ENCODE measurements around the gene EML6.
"Not testable (repeated sequence)": the region's sequence is repeated elsewhere in the genome, so short reads cannot be mapped to it uniquely, and the experiment has no call there.

EML6 gene

DNA sequence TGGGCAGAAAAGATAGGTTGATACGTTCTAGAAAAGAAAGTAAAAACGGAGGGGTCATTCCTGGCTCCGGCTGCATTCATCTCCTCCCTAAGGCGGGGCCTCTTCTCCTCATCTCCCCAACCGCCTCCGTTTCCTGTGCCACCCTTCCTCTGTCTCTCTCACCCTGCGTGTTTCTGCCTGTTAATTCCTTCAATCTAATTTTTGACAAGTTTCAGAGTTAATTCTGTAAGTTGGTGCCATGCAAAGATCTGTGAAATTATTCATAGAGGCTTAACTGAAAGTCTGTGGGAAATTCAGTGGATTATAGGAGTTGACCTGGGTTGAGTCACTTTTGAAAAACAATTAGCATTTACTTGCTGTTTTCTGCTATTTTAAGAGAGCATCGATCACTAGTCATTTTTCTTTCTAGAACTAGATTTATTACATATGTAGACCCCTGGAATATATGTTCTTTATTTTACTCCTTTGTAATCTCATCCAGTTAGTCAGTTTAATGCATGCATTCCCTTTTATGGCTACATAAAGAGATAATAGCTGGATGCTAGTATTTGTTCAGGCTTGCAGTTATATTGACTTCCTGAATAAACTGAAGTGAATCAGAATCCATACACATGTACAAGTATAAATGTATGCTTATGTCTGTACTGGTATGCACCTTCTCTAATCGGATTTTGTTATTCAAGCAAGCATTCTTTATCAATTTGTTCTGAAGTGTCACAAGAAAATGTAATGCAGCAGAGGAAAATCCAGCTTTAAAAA, 91.1 kb downstream of the EML6 start:
- H3K9me3 Mint-ChIP-seq, result no peaks in the 10 kb centered on the region
- H3K36me3 Mint-ChIP-seq (ENCODE audit: low read depth), result no peaks in the 10 kb centered on the region
- H3K27me3 Mint-ChIP-seq (ENCODE audit: low read depth), result peaks cover 30% of the 10 kb centered on the region
- no peak overlapping the region for H3K27ac Mint-ChIP-seq
- peaks cover 2% of the 10 kb centered on the region for H3K4me1 Mint-ChIP-seq (ENCODE audit: low read depth)
- H3K4me3 Mint-ChIP-seq, result no peak overlapping the region

DNA sequence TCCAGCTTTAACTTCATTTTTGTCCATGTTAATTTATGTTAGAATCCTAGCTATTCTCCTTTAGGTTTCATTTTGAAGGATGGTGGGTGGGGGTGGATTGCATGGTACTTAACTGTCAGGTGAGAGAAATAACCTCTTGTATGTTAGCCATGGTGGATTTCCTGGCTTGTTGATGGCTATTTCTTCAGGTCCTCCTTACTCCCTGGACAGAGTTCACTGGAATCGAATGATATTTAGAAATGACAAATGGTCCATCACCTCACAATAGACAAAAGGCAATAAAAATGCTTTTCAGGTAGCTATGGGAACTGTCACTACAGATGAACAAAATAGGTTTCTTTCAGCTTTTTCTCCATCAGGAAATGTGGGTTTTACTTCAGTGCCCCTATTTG, 91.7 kb downstream of the EML6 start:
- Mint-ChIP-seq H3K27ac (no peak overlapping the region), H3K36me3 (ENCODE audit: low read depth) (no peaks in the 10 kb centered on the region), H3K4me3 (no peak overlapping the region), H3K9me3 (no peaks in the 10 kb centered on the region), H3K27me3 (ENCODE audit: low read depth) (peaks cover 30% of the 10 kb centered on the region), H3K4me1 (ENCODE audit: low read depth) (peaks cover 2% of the 10 kb centered on the region)

DNA sequence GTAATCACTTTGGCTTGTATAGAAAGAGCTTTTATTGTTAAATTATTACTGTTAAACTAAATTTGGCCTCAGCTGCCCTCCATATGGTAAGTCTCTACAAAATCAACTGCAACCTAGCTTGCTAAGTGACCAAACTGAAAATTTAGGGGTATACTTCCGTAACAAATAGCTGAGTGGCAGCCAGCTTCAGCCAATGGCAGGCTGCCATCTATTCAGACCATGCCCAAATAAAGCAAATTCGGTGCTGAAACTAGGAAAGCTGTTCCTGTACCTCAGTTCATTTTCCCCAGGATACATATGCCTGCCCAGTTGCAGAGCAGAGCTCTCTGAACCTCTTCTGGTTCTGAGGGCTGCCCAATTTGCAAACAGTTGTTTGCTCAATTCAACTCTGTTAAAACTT, 94.8 kb downstream of the EML6 start:
- peaks cover 2% of the 10 kb centered on the region for H3K4me1 Mint-ChIP-seq (ENCODE audit: low read depth)
- no peaks in the 10 kb centered on the region for H3K9me3 Mint-ChIP-seq
- H3K36me3 Mint-ChIP-seq (ENCODE audit: low read depth), result no peaks in the 10 kb centered on the region
- H3K4me3 Mint-ChIP-seq, result no peak overlapping the region
- peaks cover 36% of the 10 kb centered on the region for H3K27me3 Mint-ChIP-seq (ENCODE audit: low read depth)
- H3K27ac Mint-ChIP-seq, result no peak overlapping the region

DNA sequence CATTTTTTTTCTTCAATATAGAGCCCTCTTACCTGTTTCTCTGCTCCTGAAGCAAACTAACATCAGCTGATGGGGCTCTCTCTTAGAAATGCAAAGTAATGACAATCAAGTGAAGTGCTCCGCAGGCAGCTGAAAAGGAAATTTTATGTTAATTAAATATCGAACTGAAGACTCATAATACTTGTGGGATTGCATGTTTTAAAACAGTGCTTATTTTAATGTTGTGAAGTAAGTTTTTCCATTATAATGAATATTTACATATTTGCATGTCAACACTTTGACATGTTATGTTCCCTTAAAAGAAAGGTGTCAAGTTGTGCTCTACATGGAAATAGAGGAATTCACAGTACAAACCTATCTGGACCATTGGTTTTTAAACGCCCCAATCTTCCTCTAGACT, 97.1 kb downstream of the EML6 start:
- no peaks in the 10 kb centered on the region for H3K4me1 Mint-ChIP-seq (ENCODE audit: low read depth)
- no peaks in the 10 kb centered on the region for H3K36me3 Mint-ChIP-seq (ENCODE audit: low read depth)
- H3K27ac Mint-ChIP-seq, result no peak overlapping the region
- peaks cover 36% of the 10 kb centered on the region for H3K27me3 Mint-ChIP-seq (ENCODE audit: low read depth)
- no peaks in the 10 kb centered on the region for H3K9me3 Mint-ChIP-seq
- no peak overlapping the region for H3K4me3 Mint-ChIP-seq

DNA sequence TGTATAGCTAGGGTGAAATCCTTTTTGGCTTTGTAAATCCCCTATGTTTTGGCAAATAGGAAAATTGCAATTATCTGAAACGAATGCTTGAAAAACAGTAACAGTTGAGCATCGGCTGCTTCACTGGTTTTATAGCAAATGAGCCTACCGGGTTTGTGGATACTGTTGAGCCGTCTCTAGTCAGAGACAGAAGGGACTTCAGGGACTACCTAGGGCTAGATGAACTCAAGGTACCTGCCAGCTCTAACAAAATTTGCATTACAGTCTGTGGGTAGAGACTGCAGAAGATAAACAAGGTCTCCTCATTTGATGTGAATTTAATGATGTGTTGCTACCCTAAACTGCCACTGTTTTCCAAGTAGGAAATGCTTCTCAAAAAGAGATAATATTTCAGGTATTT, 101.1 kb downstream of the EML6 start:
- no peaks in the 10 kb centered on the region for H3K36me3 Mint-ChIP-seq (ENCODE audit: low read depth)
- H3K4me1 Mint-ChIP-seq (ENCODE audit: low read depth), result no peaks in the 10 kb centered on the region
- H3K27ac Mint-ChIP-seq, result no peak overlapping the region
- no peaks in the 10 kb centered on the region for H3K9me3 Mint-ChIP-seq
- H3K4me3 Mint-ChIP-seq, result no peak overlapping the region
- H3K27me3 Mint-ChIP-seq (ENCODE audit: low read depth), result peaks cover 40% of the 10 kb centered on the region

DNA sequence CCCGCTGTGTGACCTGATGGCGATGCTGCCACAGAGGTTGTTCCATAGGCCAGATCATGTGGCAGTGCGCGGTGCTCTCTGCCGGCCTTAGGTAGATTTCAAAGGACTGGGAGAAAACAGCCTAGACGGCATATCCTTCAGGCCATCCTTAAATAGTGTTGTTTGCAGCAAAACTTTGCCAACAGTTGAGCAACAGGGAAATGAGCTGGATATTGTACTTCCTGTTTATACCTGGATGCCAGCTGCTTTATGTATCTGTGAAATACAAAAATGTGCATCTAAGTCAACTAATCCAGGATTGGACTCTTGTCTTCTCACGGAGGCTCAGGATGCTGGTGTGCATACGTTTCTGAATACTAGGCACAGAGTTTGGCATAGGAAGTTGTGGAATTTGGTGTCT, 107.1 kb downstream of the EML6 start:
- no peaks in the 10 kb centered on the region for H3K4me1 Mint-ChIP-seq (ENCODE audit: low read depth)
- H3K27me3 Mint-ChIP-seq (ENCODE audit: low read depth), result peaks cover 13% of the 10 kb centered on the region
- no peak overlapping the region for H3K27ac Mint-ChIP-seq
- H3K4me3 Mint-ChIP-seq, result no peak overlapping the region
- H3K9me3 Mint-ChIP-seq, result no peaks in the 10 kb centered on the region
- no peaks in the 10 kb centered on the region for H3K36me3 Mint-ChIP-seq (ENCODE audit: low read depth)

DNA sequence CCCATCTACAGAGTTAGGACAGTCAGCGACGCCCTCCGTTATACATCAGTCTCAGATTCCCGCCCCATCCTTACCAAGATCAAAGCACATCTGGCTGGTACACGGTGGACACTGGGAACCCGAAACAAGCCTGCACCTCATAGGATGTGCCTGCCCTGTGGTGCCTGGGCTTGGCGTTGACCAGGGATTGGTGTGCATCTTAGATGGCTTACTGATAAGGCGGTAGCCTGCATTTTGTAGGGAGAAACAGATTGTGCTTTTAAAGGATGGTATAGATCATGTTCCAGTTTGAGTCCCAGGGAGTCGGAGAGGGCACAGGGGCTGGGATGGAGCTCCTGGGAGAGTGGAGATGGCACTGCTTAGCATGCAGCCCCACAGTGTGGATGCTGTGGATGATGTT, 108.0 kb downstream of the EML6 start:
- no peaks in the 10 kb centered on the region for H3K4me1 Mint-ChIP-seq (ENCODE audit: low read depth)
- H3K9me3 Mint-ChIP-seq, result no peaks in the 10 kb centered on the region
- no peaks in the 10 kb centered on the region for H3K36me3 Mint-ChIP-seq (ENCODE audit: low read depth)
- peaks cover 7% of the 10 kb centered on the region for H3K27me3 Mint-ChIP-seq (ENCODE audit: low read depth)
- H3K27ac Mint-ChIP-seq, result no peak overlapping the region
- H3K4me3 Mint-ChIP-seq, result no peak overlapping the region

DNA sequence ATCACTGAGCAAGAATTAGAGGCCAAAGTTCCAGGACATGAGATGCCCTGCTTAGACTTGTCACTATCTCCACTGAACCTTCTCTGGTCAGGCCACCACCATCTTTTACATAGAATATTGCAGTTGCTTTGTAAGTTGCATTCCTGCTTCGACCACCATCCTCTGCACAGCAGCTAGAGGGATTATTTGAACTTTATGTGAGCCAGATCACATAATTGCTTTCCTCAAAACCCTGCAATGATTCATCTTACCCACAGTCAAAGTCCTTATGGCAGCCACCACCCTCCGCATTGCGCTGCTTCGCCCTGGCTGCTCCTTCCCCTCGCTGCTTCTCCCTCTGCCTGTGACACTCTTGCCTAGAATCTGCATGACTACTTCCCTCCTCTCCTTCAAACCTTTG, 111.3 kb downstream of the EML6 start:
- no peaks in the 10 kb centered on the region for H3K9me3 Mint-ChIP-seq
- no peaks in the 10 kb centered on the region for H3K27me3 Mint-ChIP-seq (ENCODE audit: low read depth)
- no peaks in the 10 kb centered on the region for H3K4me1 Mint-ChIP-seq (ENCODE audit: low read depth)
- H3K4me3 Mint-ChIP-seq, result no peak overlapping the region
- H3K27ac Mint-ChIP-seq, result no peak overlapping the region
- H3K36me3 Mint-ChIP-seq (ENCODE audit: low read depth), result no peaks in the 10 kb centered on the region

DNA sequence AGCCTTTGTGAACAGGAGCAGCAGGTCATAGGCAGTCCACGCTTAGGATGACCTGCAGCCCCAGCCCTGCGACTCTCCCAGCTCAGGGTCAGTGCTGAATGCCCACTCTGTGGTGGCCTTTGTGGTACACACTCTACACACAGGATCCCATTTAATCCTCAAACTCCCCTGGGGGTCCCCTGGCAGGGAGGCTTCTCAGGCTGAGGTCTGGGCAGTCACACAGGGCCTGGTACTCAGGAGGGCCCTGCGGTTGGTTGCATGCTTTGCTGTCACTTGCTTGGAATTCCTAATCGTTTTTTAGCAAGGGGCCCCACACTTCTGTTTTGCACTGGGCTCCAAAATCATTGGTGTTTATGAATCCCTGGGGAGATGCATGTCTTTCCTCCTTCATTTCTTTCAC, 113.0 kb downstream of the EML6 start:
- H3K27me3 Mint-ChIP-seq (ENCODE audit: low read depth), result no peaks in the 10 kb centered on the region
- H3K4me3 Mint-ChIP-seq, result no peak overlapping the region
- no peaks in the 10 kb centered on the region for H3K9me3 Mint-ChIP-seq
- no peaks in the 10 kb centered on the region for H3K36me3 Mint-ChIP-seq (ENCODE audit: low read depth)
- H3K27ac Mint-ChIP-seq, result no peak overlapping the region
- no peaks in the 10 kb centered on the region for H3K4me1 Mint-ChIP-seq (ENCODE audit: low read depth)

DNA sequence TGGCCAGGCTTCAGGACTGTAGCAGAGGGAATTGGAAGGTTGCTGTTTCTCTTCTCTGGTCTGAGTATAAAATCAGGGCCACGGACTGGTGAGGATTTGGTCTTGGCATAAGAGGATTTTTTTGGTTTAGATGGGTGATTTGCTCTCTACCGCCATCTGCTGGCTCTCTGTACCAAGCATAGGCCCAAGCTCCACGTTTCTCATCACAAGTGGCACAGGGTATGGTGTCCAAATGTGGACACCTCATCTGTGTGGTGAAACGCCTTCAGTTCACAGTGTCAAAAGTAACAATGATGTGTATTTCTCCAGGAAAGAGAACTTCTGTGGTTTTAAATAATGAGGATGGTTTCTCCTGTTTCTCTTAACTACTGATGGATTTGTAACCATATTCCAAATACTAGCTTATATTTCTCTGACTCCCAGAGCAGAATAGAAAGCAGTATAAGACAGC, 115.1 kb downstream of the EML6 start:
- Mint-ChIP-seq H3K36me3 (ENCODE audit: low read depth) (no peaks in the 10 kb centered on the region), H3K4me3 (no peak overlapping the region), H3K27ac (no peak overlapping the region), H3K9me3 (no peaks in the 10 kb centered on the region), H3K27me3 (ENCODE audit: low read depth) (no peaks in the 10 kb centered on the region), H3K4me1 (ENCODE audit: low read depth) (no peaks in the 10 kb centered on the region)

DNA sequence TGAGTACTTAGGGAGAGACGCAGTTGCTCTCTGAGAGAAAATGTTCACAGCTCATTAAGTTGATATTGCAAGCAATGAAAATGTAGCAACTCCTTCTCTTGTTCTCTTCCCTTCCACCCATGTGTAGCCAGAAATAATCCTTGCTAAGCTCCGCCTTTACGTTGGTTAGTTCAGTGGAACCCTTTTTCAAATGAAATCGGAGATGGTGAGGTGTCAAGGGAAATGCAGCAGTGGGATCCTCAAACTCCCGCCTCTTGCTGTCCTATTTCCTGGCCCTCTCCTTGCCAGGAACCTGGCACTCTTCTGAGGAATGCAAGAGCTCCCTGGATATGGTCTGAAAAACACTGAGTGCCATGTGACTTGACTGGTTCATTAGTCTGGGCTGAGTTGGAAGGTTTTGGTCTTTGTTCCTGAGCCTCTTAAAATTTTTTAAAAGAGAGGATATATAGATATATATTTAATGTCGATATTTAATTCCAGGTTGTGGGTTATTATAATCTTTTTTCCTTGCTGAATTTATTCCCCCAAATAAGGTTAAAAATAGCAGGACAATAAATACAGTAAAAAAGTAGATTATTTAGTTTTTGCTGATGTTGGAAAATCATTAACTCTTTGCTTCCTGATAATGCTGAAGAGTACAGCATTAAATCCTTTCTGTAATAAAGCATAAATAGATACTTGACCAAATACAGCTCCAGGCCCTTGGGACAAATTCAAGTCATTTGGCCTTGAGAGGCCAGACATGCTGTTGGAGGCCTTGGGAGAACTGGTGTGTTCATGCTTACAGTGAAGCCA, 116.2 kb downstream of the EML6 start:
- Mint-ChIP-seq H3K27ac (no peak overlapping the region), H3K4me1 (ENCODE audit: low read depth) (no peaks in the 10 kb centered on the region), H3K9me3 (no peaks in the 10 kb centered on the region), H3K27me3 (ENCODE audit: low read depth) (no peaks in the 10 kb centered on the region), H3K4me3 (no peak overlapping the region), H3K36me3 (ENCODE audit: low read depth) (no peaks in the 10 kb centered on the region)

DNA sequence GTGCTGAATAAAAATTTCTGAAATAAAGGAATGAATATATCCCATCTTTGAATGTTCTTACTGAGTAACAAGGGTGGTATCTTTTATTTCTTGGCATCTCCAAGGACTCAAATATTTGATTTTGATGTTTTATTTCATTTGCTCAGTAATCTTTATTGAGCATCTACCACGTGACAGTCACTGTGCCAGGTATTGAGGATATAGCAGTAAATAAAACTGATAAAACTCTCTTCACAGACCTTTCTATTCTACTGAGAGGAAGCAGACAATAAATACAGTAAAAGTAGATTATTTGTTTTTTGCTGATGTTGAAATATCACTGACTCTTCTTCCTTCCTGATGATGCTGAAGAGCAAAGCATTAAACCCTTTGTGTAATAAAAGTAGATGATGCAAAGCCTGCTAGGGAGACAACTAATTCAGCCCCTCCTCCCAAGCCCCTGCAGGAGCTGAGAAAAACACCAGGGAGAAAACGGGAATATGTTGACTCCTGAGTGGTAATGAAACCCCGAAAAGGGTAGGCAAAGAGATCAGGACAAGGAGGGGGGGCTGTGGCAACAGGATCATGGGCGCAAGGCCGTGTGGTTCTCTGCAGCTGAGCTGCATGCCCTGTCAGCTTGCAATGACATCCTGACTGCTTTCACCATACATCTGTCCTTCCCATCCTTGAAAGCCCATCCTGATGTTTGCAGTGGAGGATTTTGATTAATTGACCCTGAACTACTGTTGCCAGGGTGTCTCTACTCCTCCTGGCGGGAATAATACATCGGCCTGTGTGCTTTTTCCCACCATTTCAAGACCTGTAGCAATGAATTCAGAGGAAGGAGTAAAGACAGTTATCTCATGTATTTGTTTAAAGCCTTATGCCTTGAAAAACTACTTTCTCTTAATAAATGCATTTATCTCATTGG, 117.4 kb downstream of the EML6 start:
- Mint-ChIP-seq H3K27me3 (ENCODE audit: low read depth) (no peaks in the 10 kb centered on the region), H3K9me3 (no peaks in the 10 kb centered on the region), H3K4me1 (ENCODE audit: low read depth) (no peaks in the 10 kb centered on the region), H3K4me3 (no peak overlapping the region), H3K36me3 (ENCODE audit: low read depth) (no peaks in the 10 kb centered on the region), H3K27ac (no peak overlapping the region)

DNA sequence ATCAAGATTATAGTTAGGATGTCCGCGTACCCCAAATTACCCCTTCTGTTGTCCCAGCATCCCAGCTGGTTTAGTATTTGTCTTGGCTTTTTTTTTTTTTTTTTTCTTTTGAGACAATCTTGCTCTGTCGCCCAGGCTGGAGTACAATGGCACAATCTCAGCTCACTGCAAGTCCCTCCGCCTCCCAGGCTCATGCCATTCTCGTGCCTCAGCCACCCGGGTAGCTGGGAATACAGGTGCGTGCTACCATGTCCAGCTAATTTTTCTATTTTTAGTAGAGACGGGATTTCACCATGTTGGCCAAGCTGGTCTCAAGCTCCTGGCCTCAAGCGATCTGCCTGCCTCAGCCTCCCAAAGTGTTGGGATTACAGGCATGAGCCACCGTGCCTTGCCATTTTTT, 118.0 kb downstream of the EML6 start:
- not testable (repeated sequence) for H3K4me3 Mint-ChIP-seq

DNA sequence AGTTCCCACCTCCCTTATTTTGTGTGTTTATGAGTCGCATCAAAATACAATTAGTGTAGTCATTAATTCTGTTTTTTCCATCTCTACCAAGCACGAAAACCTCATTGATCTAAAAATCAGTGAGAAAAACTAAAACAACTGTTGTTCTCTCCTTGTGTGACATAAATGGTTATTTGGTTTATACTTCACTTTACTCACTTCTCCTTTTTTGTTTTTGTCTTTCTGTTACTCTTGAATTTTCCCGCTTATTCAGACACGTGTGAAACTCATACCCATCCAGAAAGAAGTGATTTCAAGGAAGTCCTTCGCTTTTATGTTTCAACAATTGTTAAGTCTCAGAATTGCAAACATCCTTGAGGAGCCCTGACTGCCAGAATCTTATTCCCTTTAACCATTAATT, 121.6 kb downstream of the EML6 start:
- Mint-ChIP-seq H3K27me3 (ENCODE audit: low read depth) (no peaks in the 10 kb centered on the region), H3K36me3 (ENCODE audit: low read depth) (no peaks in the 10 kb centered on the region), H3K4me3 (no peak overlapping the region), H3K9me3 (no peaks in the 10 kb centered on the region), H3K27ac (no peak overlapping the region), H3K4me1 (ENCODE audit: low read depth) (no peaks in the 10 kb centered on the region)

More for the DNA sequence above, 118.0 kb downstream of the EML6 start:
- not testable (repeated sequence) for H3K27ac Mint-ChIP-seq; H3K4me1 Mint-ChIP-seq (ENCODE audit: low read depth); H3K9me3 Mint-ChIP-seq; H3K27me3 Mint-ChIP-seq (ENCODE audit: low read depth); H3K36me3 Mint-ChIP-seq (ENCODE audit: low read depth)

Measured in T-helper 1 cell treated with Interleukin-12 subunit alpha and Interleukin-12 subunit beta and Interleukin-4 antibody, amounts not matched to agents 30 μg/mL and 1 μg/mL, for 36 hours (primary cell).